ENCODE results near the gene FBXL20.

Gene FBXL20

DNA sequence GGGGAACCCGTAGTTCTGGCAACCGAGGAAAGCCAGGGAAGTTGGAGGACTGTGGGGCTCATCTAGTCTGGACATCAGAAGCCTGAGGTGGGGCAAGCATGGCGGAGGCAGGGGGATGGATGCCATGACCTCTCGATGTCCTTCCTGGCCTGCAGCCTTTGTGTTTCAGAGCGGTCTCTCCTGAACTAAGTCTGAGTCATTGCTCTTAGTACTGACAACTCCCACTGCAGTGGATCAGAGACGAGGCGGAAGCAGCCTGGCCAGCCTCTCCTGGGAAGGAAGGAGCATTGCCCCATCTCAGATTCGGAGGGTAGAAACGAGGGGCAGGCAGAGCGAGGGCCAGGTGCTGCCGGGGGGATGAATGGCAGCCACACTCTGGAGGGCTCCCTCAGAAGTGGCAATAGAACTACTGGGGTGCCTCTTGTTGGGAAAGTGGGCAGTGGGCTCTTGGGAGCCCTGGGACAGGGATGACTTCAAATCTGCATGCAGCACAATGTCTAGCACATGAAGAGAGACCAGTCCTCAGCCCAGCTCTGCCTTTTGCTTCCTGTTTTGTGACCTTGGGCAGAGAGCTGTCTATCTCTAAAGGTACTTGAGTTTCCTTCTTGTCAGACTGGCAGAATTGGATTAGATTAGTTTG is 172.0 kb downstream of the FBXL20 start:
- H3K9me3 Mint-ChIP-seq, result no peaks in the 10 kb centered on the region
- H3K4me1 Mint-ChIP-seq (ENCODE audit: low read depth), result peaks cover 8% of the 10 kb centered on the region
- H3K36me3 Mint-ChIP-seq (ENCODE audit: low read depth), result no peaks in the 10 kb centered on the region
- H3K27me3 Mint-ChIP-seq (ENCODE audit: low read depth), result peaks cover 41% of the 10 kb centered on the region
- no peak for DNase-seq (ENCODE audit: low spot score)
- no peak overlapping the region for H3K4me3 Mint-ChIP-seq
- no peak overlapping the region for H3K27ac Mint-ChIP-seq

DNA sequence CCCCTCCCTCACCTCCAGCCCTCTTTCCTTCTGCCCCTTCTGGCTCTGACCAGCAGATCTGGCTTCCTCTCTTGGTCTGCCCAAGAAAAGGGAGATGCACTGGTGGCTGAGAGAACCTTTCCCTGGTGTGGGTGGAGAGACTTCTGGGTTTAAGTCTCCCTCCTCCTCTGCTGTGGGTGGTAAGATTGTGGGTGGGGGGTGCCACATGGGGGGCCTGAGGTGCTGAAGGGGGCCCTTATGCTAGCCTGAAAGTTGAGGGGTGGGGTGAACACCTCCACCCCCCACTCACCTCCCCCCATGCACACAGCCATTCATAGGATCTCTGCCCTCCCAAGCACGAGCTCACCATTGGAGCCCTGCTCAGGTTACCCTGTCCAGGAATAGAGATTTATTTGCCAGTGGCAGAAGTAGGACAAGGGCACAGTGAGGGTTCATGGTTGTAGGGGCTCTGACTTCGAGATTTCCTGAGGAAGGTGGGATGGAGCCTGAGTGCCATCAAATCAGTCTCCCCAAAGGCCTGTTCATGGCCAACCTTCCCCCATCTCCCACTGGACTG is 174.0 kb downstream of the FBXL20 start:
- no peak overlapping the region for H3K27ac Mint-ChIP-seq
- H3K27me3 Mint-ChIP-seq (ENCODE audit: low read depth), result peaks cover 60% of the 10 kb centered on the region
- H3K36me3 Mint-ChIP-seq (ENCODE audit: low read depth), result no peaks in the 10 kb centered on the region
- H3K4me3 Mint-ChIP-seq, result no peak overlapping the region
- H3K9me3 Mint-ChIP-seq, result no peaks in the 10 kb centered on the region
- no peak for DNase-seq (ENCODE audit: low spot score)
- H3K4me1 Mint-ChIP-seq (ENCODE audit: low read depth), result peaks cover 8% of the 10 kb centered on the region

DNA sequence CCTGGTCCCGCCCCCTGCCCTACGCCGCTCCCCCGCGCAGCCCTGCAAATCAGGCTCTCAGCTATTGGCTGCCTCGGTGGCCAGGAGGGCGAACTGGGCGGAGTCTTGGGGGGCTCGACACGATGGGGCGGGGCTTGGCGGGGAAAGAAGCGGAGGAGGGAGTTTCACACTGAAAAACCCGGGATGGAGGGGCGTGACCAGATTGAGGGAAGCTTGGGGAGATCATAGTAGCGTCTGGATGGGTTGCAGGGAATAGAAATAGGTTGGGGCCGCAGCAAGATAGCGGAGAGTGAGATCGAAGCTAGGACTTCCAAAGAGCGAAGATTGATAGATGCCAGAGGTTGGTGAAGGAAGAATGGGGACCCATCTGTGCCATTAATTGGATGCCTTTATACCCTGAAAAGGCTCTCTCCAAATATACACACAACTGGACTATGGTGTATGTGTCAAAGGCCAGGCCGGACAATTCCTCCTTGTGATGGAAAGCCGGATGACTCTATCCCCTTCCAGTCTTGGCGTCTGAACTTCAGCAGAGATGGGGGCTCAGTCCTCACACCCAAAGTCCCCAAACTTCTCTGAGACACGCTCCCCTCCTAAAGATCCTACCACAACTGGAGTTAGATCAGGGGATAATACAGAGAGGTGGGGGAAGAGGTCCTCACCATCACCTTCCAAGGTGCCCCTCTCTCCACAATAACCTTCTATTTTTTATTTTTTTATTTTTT is 175.3 kb downstream of the FBXL20 start:
- Mint-ChIP-seq H3K36me3 (ENCODE audit: low read depth) (no peaks in the 10 kb centered on the region), H3K27ac (no peak overlapping the region), H3K9me3 (no peaks in the 10 kb centered on the region), H3K4me3 (peak overlapping the region; percentile 57), H3K4me1 (ENCODE audit: low read depth) (peaks cover 3% of the 10 kb centered on the region), H3K27me3 (ENCODE audit: low read depth) (peaks cover 50% of the 10 kb centered on the region)
- DNase-seq (ENCODE audit: low spot score), result no peak

DNA sequence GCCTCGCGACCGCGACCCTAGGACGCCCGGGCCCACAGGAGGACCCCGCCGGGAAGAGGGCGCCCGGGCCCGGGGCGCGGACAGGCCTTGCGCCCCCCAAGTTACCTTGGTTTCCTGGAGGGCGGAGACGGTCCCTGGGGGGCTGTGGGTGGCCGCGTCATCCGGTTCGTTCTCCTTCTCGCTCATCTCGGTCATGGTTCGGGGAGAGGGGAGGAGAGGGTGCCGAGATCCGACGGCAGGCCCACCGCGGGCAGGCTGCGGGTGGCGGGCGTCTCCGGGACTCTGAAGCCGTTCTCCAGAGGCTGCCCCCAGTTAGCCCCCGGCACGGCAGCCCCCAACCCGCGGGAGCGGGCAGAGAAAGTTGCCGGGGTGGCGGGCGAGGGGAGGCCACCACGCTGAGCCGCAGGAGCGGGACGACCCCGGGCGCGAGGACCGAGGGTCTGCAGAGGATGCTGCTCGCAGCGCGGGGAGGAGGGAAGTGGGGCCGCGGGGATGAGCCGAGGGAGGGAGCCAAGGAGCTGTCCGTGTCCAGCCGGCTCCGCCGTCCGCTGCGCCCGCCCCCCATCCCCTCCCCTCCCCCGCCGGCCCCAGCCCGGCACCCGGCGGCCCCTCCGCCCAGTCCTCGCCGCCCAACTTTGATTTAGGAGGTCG is 176.0 kb downstream of the FBXL20 start, which contains the start of gene STAC2:
Gene STAC2, minus strand, starts transcription at position 638 of the 651 bp plus-strand sequence. Its CDS starts 443 bp downstream, at position 195.
- no peak for DNase-seq (ENCODE audit: low spot score)
- Mint-ChIP-seq H3K9me3 (no peaks in the 10 kb centered on the region), H3K36me3 (ENCODE audit: low read depth) (no peaks in the 10 kb centered on the region), H3K27me3 (ENCODE audit: low read depth) (peaks cover 50% of the 10 kb centered on the region), H3K4me1 (ENCODE audit: low read depth) (peaks cover 3% of the 10 kb centered on the region), H3K27ac (no peak within 1 kb of the TSS), H3K4me3 (peak within 1 kb of the TSS; percentile 57)

DNA sequence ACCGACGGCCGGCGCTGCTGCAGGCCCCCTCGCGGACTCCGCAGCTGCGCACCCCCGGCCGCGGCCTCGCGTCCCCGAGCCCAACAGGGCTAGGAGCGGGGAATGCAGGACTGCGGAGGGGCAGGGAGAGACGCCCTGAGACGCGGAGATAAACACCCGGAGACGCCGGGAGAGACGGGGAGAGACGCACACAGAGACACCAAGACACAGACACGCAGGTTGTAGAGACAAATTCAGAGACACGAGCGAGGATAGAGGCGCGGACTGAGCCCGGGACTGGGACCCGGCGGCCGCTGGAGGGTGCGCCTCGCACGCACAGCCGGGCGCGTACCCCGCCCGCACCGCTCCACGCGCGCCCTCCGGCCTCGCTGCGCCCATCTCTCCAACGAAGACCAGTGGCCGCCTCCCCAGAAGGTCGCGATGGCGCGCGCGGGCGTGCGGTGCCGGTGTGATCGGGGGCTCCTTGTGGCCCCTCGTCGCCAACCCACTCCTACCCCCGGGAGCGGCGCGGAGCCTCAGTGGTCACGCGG is 176.6 kb downstream of the FBXL20 start:
- Mint-ChIP-seq H3K9me3 (no peaks in the 10 kb centered on the region), H3K4me3 (peak overlapping the region; percentile 55), H3K4me1 (ENCODE audit: low read depth) (peaks cover 3% of the 10 kb centered on the region), H3K27me3 (ENCODE audit: low read depth) (peaks cover 50% of the 10 kb centered on the region), H3K27ac (no peak overlapping the region), H3K36me3 (ENCODE audit: low read depth) (no peaks in the 10 kb centered on the region)
- DNase-seq (ENCODE audit: low spot score), result no peak

DNA sequence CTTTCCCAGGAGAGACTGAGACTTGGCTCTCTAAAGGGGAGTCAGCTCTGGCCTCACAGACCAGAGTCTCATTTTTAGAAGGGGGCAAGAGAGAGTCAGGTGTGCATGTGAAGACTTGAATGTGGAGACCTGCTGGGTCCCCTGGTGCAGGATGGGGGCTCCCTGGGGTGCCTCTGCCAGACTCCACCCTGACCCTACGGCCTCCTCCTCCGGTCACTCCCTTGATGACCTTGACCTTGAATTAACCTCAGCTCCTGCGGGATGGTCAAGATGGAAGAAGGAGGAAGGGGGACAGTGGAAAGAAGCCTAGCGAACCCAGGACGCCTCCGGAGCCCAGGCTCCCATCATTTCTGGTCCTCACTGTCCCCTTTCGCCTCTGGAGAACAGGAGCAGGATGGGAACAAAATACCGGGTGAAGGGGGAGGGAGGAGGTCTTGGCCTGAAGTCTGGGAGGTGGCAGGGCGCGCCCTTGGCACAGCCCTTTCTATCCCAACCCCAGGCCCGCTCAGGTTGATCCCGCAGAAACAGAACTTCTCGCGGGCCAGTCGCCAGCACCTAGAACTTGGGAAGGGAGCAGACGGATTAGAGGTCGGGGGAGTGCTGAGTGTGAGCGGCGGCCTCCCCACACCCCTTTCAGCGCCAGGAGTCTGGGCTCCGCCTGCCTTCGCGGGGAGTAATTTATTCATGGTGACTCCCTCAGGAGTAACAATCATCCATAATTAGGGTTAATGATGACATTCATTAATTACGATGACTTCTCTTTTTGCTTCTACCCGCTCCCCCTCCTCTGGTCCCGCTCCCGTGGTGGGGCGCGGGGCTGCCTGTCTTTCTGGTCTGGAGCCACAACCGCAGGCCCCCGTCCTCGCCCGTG is 177.3 kb downstream of the FBXL20 start:
- no peaks in the 10 kb centered on the region for H3K9me3 Mint-ChIP-seq
- H3K4me1 Mint-ChIP-seq (ENCODE audit: low read depth), result peaks cover 3% of the 10 kb centered on the region
- peaks cover 46% of the 10 kb centered on the region for H3K27me3 Mint-ChIP-seq (ENCODE audit: low read depth)
- H3K4me3 Mint-ChIP-seq, result no peak overlapping the region
- no peaks in the 10 kb centered on the region for H3K36me3 Mint-ChIP-seq (ENCODE audit: low read depth)
- H3K27ac Mint-ChIP-seq, result no peak overlapping the region
- DNase-seq (ENCODE audit: low spot score), result no peak

DNA sequence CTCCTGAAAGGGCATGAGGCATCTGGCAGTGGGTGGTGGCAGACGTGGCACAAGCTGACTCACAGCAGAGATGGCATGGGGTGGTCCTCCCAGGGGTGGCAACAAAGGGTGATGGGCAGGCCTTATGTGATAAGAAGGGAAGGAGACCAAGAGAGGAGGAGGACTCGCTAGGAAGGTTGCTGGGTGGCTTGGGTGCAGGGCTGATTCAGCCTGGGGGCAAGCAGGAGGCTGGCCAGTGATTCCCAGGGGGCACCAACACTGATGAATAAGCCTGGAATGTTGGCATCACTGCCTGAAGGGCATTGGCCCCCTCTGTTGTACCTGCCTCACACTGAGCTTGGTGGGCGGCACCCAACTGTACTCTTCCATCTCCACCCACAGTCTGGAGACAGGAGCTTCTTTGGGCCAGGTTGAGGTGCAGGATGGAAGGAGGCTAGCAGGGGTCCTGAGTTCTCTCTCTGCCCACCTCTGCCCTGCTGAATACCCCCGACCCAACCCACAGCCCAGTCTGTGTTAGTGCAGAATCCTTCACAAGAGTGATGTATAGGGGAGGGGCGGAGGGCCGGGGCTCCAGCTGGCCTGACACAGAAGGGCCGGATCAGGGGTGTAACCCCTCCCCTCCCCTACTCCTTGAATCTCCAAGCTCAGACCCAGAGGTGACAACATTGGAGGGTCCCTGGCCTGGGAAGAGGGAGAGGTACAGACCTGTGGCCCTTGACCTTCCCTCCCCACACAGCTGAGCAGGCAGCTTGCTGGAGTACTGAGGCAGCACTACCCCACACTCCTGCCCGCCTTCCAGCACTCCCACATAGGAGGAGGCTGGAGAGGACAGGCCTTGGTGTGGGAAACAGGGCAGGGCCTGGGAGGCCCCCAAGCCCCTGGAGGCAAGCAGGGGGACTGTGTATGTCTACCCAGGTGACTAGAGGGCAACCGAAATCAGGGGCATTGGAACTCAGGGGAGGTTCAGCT is 178.3 kb downstream of the FBXL20 start:
- H3K27me3 Mint-ChIP-seq (ENCODE audit: low read depth), result peaks cover 52% of the 10 kb centered on the region
- no peak for DNase-seq (ENCODE audit: low spot score)
- H3K27ac Mint-ChIP-seq, result no peak overlapping the region
- peaks cover 3% of the 10 kb centered on the region for H3K4me1 Mint-ChIP-seq (ENCODE audit: low read depth)
- H3K9me3 Mint-ChIP-seq, result no peaks in the 10 kb centered on the region
- H3K4me3 Mint-ChIP-seq, result no peak overlapping the region
- no peaks in the 10 kb centered on the region for H3K36me3 Mint-ChIP-seq (ENCODE audit: low read depth)

DNA sequence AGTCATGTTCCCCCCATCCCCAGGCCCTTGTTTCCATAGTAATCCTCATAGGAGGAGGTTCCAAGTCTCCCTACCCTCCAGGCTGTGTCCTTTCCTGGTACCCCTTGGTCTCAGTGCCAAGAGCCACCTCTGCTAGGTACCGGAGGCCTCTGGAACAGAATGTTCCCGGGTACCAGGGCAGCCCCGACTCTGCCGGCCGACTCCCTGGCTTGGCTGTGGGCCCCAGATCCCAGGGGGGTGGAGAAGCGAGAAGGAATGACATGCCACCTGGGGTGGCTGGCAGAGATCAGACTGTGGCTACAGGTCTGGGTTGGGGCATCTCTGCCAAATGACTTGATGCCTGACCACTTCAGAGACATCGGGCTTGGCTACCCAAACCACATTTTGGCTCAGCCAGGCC is 179.3 kb downstream of the FBXL20 start:
- Mint-ChIP-seq H3K4me3 (no peak overlapping the region), H3K36me3 (ENCODE audit: low read depth) (no peaks in the 10 kb centered on the region), H3K27me3 (ENCODE audit: low read depth) (peaks cover 49% of the 10 kb centered on the region), H3K27ac (no peak overlapping the region), H3K4me1 (ENCODE audit: low read depth) (peaks cover 3% of the 10 kb centered on the region), H3K9me3 (no peaks in the 10 kb centered on the region)
- no peak for DNase-seq (ENCODE audit: low spot score)

DNA sequence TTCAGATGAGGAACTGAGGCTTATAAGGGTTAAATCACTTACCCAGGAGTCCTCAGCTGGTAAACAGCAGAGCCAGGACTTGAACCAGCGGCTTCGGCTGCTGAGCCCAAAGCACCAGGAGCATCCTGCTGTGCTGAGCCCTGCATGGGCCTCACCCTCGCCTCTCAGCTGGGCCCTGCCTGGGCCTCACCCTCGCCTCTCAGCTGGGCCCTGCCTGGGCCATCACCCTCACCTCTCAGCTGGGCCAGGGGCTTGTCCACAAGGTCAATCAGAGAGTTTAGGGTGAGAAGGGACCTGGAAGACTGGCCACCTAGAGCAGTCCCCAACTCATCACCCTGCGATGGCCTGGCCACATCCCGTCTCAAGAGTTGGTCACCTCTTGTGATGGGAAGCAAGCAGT is 179.9 kb downstream of the FBXL20 start:
- peaks cover 49% of the 10 kb centered on the region for H3K27me3 Mint-ChIP-seq (ENCODE audit: low read depth)
- H3K4me1 Mint-ChIP-seq (ENCODE audit: low read depth), result peaks cover 3% of the 10 kb centered on the region

DNA sequence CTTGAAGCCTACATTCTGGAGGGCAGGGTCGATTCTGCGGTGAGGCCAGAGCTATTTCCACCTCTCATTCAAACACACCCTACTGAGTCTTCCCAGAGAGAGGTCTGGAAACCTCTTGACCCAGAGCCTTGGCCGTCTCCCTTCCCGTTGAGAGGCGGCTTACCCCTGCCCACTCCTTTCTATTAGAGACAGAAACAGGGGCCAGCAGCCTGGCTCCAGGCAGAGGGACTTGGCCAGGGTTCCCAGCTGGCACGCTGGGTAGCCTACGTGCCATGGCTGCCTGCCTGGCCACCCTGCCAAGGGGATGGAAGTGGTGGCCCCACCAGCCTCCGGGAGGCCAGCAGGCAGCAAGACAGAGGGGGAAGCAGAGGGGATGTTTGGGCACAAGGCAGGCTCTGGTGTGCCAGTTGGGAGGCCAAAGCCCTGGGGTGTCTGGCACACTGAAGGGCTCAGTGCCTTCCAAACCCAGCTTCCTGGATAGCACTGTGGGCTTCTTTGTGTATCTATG is 181.7 kb downstream of the FBXL20 start:
- H3K27ac Mint-ChIP-seq, result no peak overlapping the region
- no peaks in the 10 kb centered on the region for H3K4me1 Mint-ChIP-seq (ENCODE audit: low read depth)
- H3K4me3 Mint-ChIP-seq, result no peak overlapping the region
- no peaks in the 10 kb centered on the region for H3K9me3 Mint-ChIP-seq
- no peak for DNase-seq (ENCODE audit: low spot score)
- no peaks in the 10 kb centered on the region for H3K36me3 Mint-ChIP-seq (ENCODE audit: low read depth)
- peaks cover 46% of the 10 kb centered on the region for H3K27me3 Mint-ChIP-seq (ENCODE audit: low read depth)

More for the DNA sequence above, 179.9 kb downstream of the FBXL20 start:
- no peaks in the 10 kb centered on the region for H3K36me3 Mint-ChIP-seq (ENCODE audit: low read depth)
- H3K9me3 Mint-ChIP-seq, result no peaks in the 10 kb centered on the region
- no peak overlapping the region for H3K4me3 Mint-ChIP-seq
- no peak overlapping the region for H3K27ac Mint-ChIP-seq
- DNase-seq (ENCODE audit: low spot score), result no peak

DNA sequence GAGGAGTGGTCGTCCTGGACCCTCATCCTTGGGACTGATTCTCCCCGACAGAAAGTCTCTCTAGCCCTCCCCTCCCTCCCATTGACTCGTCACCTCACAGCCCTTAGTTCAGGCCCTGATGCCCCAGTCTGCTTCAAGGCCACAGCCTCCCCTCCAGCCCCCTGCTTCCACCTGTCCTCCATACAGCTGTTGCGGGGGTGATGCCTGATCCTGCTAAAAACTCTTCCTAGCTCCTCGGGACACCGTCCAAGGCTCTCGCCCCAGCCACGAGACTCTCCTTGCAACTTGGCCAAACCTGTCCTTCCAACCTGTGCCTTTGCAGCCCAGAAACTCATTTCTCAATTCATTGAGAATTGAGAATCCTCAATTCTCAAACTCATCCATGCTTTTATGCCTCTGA is 182.5 kb downstream of the FBXL20 start:
- H3K4me3 Mint-ChIP-seq, result no peak overlapping the region
- no peak for DNase-seq (ENCODE audit: low spot score)
- peaks cover 41% of the 10 kb centered on the region for H3K27me3 Mint-ChIP-seq (ENCODE audit: low read depth)
- H3K9me3 Mint-ChIP-seq, result no peaks in the 10 kb centered on the region
- no peaks in the 10 kb centered on the region for H3K36me3 Mint-ChIP-seq (ENCODE audit: low read depth)
- no peaks in the 10 kb centered on the region for H3K4me1 Mint-ChIP-seq (ENCODE audit: low read depth)
- H3K27ac Mint-ChIP-seq, result no peak overlapping the region

DNA sequence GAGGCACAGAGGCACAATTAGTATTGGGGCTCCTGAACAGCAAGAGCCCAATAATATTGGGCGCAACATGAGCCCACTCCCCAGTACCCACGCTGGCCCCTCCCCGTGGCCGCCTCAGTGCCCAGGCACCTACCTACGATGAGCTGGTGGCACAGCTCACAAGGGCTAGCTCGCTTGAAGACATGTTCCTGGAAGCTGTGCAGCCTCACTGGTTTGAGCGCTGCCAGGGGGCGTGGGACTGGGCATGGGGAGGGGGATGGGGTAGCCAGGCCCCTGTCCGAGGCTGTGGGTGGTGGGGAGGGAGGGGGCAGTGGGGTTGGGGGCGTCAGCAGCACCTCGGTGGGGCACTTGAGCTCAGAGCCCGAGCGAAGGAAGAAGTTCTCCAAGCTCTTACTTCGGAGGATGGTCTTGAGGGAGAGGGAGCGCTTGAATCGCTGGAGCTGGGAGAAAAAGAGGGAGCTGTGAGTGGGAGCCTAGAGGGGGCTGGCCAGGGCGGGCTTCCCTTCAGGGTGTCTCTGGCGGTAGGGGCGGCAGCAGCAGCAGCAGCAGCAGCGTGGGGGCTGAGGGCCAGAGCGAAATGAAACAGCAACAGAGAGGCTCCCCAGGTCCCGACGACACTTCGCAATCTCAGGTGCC is 183.6 kb downstream of the FBXL20 start:
- Mint-ChIP-seq H3K9me3 (no peaks in the 10 kb centered on the region), H3K27ac (no peak overlapping the region), H3K4me3 (no peak overlapping the region), H3K27me3 (ENCODE audit: low read depth) (peaks cover 31% of the 10 kb centered on the region), H3K4me1 (ENCODE audit: low read depth) (no peaks in the 10 kb centered on the region), H3K36me3 (ENCODE audit: low read depth) (no peaks in the 10 kb centered on the region)
- no peak for DNase-seq (ENCODE audit: low spot score)
